HUES48 (cell line): Measurements from ENCODE around the gene EPB41L1.

ENCODE experiments used
- H3K27ac ChIP-seq: one replicate; pipeline ENCODE4 v1.7.0; 2013; ENCODE audit warnings: low read depth, low read length, inconsistent platforms
- H3K27me3 ChIP-seq: 2 replicates; pipeline ENCODE4 v1.6.1; 2013; ENCODE audit warnings: mild to moderate bottlenecking, low read length; ENCODE audit not compliant: control insufficient read depth, insufficient read depth
- H3K36me3 ChIP-seq: 2 replicates; pipeline ENCODE4 v1.6.1; 2013; ENCODE audit warnings: low read length; ENCODE audit not compliant: control insufficient read depth, insufficient read depth
- H3K4me1 ChIP-seq: 2 replicates; pipeline ENCODE4 v1.6.1; 2013; ENCODE audit warnings: mild to moderate bottlenecking, low read length; ENCODE audit not compliant: control insufficient read depth, insufficient read depth
- H3K4me3 ChIP-seq: 2 replicates; pipeline ENCODE4 v1.5.1; 2013; ENCODE audit warnings: mild to moderate bottlenecking, low read depth, low read length
- H3K9ac ChIP-seq: 2 replicates; pipeline ENCODE4 v1.6.1; 2013; ENCODE audit warnings: mild to moderate bottlenecking, low read depth, low read length, moderate library complexity
- H3K9me3 ChIP-seq: 2 replicates; pipeline ENCODE4 v1.6.1; 2013; ENCODE audit warnings: low read length; ENCODE audit not compliant: control insufficient read depth, insufficient read depth

EPB41L1 gene

GRCh38 chr20:36155629-36155971, 1.1 kb downstream of the EPB41L1 start:
- Histone ChIP-seq H3K4me1 (peaks cover 12% of the 10 kb centered on the region), H3K9me3 (no peaks in the 10 kb centered on the region), H3K4me3 (peak overlapping the region; percentile 73), H3K27me3 (peaks cover 5% of the 10 kb centered on the region), H3K36me3 (no peaks in the 10 kb centered on the region), H3K27ac (no peak overlapping the region), H3K9ac (no peak overlapping the region)

GRCh38 chr20:36155991-36156390, 1.5 kb downstream of the EPB41L1 start:
- Histone ChIP-seq H3K9me3 (no peaks in the 10 kb centered on the region), H3K4me1 (peaks cover 12% of the 10 kb centered on the region), H3K9ac (no peak overlapping the region), H3K36me3 (no peaks in the 10 kb centered on the region), H3K4me3 (no peak overlapping the region), H3K27ac (no peak overlapping the region), H3K27me3 (peaks cover 5% of the 10 kb centered on the region)

GRCh38 chr20:36157610-36158009, 3.1 kb downstream of the EPB41L1 start:
- Histone ChIP-seq H3K4me1 (peaks cover 12% of the 10 kb centered on the region), H3K9me3 (no peaks in the 10 kb centered on the region), H3K27ac (no peak overlapping the region), H3K9ac (no peak overlapping the region), H3K27me3 (peaks cover 5% of the 10 kb centered on the region), H3K36me3 (no peaks in the 10 kb centered on the region), H3K4me3 (no peak overlapping the region)

- Histone ChIP-seq H3K27me3 (peaks cover 5% of the 10 kb centered on the region), H3K36me3 (no peaks in the 10 kb centered on the region), H3K9ac (no peak overlapping the region), H3K4me1 (peaks cover 12% of the 10 kb centered on the region), H3K27ac (no peak overlapping the region), H3K4me3 (no peak overlapping the region), H3K9me3 (no peaks in the 10 kb centered on the region)
These were observed 3.7 kb downstream of the EPB41L1 start for GRCh38 chr20:36158160-36158741.

- Histone ChIP-seq H3K36me3 (no peaks in the 10 kb centered on the region), H3K4me3 (no peak overlapping the region), H3K9ac (no peak overlapping the region), H3K27me3 (peaks cover 5% of the 10 kb centered on the region; the same call in 1 of the 2 replicates), H3K4me1 (peaks cover 5% of the 10 kb centered on the region; the same call in 1 of the 2 replicates), H3K9me3 (no peaks in the 10 kb centered on the region), H3K27ac (no peak overlapping the region)
These were observed 5.3 kb downstream of the EPB41L1 start for GRCh38 chr20:36159833-36160232.

GRCh38 chr20:36162272-36162966, 7.9 kb downstream of the EPB41L1 start:
- Histone ChIP-seq H3K27me3 (no peaks in the 10 kb centered on the region), H3K4me1 (no peaks in the 10 kb centered on the region), H3K9ac (no peak overlapping the region), H3K4me3 (no peak overlapping the region), H3K36me3 (no peaks in the 10 kb centered on the region), H3K9me3 (no peaks in the 10 kb centered on the region), H3K27ac (no peak overlapping the region)

GRCh38 chr20:36167902-36168503, 13.5 kb downstream of the EPB41L1 start:
- H3K9ac ChIP-seq = no peak overlapping the region
- peaks cover 9% of the 10 kb centered on the region; the same call in 1 of the 2 replicates for H3K4me1 ChIP-seq
- no peaks in the 10 kb centered on the region for H3K27me3 ChIP-seq
- H3K4me3 ChIP-seq = no peak overlapping the region
- no peaks in the 10 kb centered on the region for H3K36me3 ChIP-seq
- no peak overlapping the region for H3K27ac ChIP-seq
- no peaks in the 10 kb centered on the region for H3K9me3 ChIP-seq

- Histone ChIP-seq H3K9ac (no peak overlapping the region), H3K27ac (no peak overlapping the region), H3K4me1 (peaks cover 16% of the 10 kb centered on the region; the same call in 1 of the 2 replicates), H3K36me3 (peaks cover 4% of the 10 kb centered on the region; the same call in 1 of the 2 replicates), H3K9me3 (no peaks in the 10 kb centered on the region), H3K4me3 (no peak overlapping the region), H3K27me3 (no peaks in the 10 kb centered on the region)
These were observed 16.1 kb downstream of the EPB41L1 start for GRCh38 chr20:36170542-36171215.

GRCh38 chr20:36173451-36173933, 19.0 kb downstream of the EPB41L1 start:
- Histone ChIP-seq H3K36me3 (peaks cover 11% of the 10 kb centered on the region; the same call in 1 of the 2 replicates), H3K4me3 (no peak overlapping the region), H3K27me3 (no peaks in the 10 kb centered on the region), H3K27ac (no peak overlapping the region), H3K4me1 (peaks cover 16% of the 10 kb centered on the region; the same call in 1 of the 2 replicates), H3K9ac (no peak overlapping the region), H3K9me3 (no peaks in the 10 kb centered on the region)

- Histone ChIP-seq H3K4me3 (no peak overlapping the region), H3K27ac (no peak overlapping the region), H3K4me1 (peaks cover 9% of the 10 kb centered on the region; the same call in 1 of the 2 replicates), H3K9me3 (no peaks in the 10 kb centered on the region), H3K9ac (no peak overlapping the region), H3K27me3 (no peaks in the 10 kb centered on the region), H3K36me3 (peaks cover 11% of the 10 kb centered on the region; the same call in 1 of the 2 replicates)
These were observed 20.5 kb downstream of the EPB41L1 start for GRCh38 chr20:36175016-36175415.
